Natural killer cell (primary cell): ENCODE results near the gene PGAM4. TPM values are rescaled to one million over a fixed set of nuclear protein-coding genes. Genes with fewer than 3 reads are reported as not detected.

ENCODE experiments used
- ATAC-seq, 3 donors: fragments of 150-1000 bp in 2 of 3; fragments of 200-7000 bp in 1 of 3; cut with Tn5 transposase; 1 replicate in 1 of 3; 2 replicates in 2 of 3; pipeline ENCODE4 v1.10.0; 2021; ENCODE audit warnings: mild to moderate bottlenecking in 2 of 3, moderate library complexity in 2 of 3
- DNase-seq, 2 donors: peaks; one replicate each; pipeline versions ENCODE4 v3.0.0 to v3.0.0-alpha.2; 2013 to 2021; ENCODE audit warnings: mixed read lengths in 1 of 2
- H3K27ac ChIP-seq: one replicate; pipeline ENCODE4 v1.5.1; 2013; ENCODE audit warnings: mild to moderate bottlenecking, low read length
- H3K27me3 ChIP-seq: one replicate; pipeline ENCODE4 v1.6.1; 2013; ENCODE audit warnings: low read length; ENCODE audit not compliant: control insufficient read depth, insufficient read depth
- H3K36me3 ChIP-seq: one replicate; pipeline ENCODE4 v1.6.1; 2013; ENCODE audit warnings: low read length; ENCODE audit not compliant: control insufficient read depth, insufficient read depth
- H3K4me1 ChIP-seq: one replicate; pipeline ENCODE4 v1.6.1; 2013; ENCODE audit warnings: low read length; ENCODE audit not compliant: control insufficient read depth, insufficient read depth
- H3K4me3 ChIP-seq: one replicate; pipeline ENCODE4 v1.5.1; 2013; ENCODE audit warnings: low read length
- H3K9me3 ChIP-seq: one replicate; pipeline ENCODE4 v1.6.1; 2013; ENCODE audit warnings: low read length; ENCODE audit not compliant: control insufficient read depth, insufficient read depth
- H3K27ac Mint-ChIP-seq, 2 donors: one replicate each; pipeline ENCODE4 v1.8.0; 2022; ENCODE audit warnings: mild to moderate bottlenecking in 2 of 2, mixed read lengths in 2 of 2, moderate library complexity in 1 of 2
- H3K27me3 Mint-ChIP-seq, 2 donors: one replicate each; pipeline ENCODE4 v1.8.0; 2022; ENCODE audit warnings: low read depth in 2 of 2, mixed read lengths in 2 of 2
- H3K36me3 Mint-ChIP-seq: one replicate; pipeline ENCODE4 v1.8.0; 2022; ENCODE audit warnings: mixed read lengths
- H3K4me1 Mint-ChIP-seq, 2 donors: one replicate each; pipeline ENCODE4 v1.8.0; 2022; ENCODE audit warnings: mixed read lengths in 2 of 2
- H3K4me3 Mint-ChIP-seq: one replicate; pipeline ENCODE4 v1.8.0; 2022; ENCODE audit warnings: mild to moderate bottlenecking, moderate library complexity, mixed read lengths
- H3K9me3 Mint-ChIP-seq, 2 donors: one replicate each; pipeline ENCODE4 v1.8.0; 2022; ENCODE audit warnings: mixed read lengths in 2 of 2
- WGBS: methylation state at CpG from one replicate; pipeline ENCODE4 v1.1.7; 2013; ENCODE audit warnings: missing lambda C conversion rate; ENCODE audit not compliant: insufficient coverage; 5-methylcytosine and 5-hydroxymethylcytosine counted together
- intact Hi-C: fragments of 100-400 bp; cut with micrococcal nuclease; formaldehyde crosslinking; loops from one replicate; pipeline ENCODE4 v1.14.2; 2022
- total RNA-seq, 4 donors: library from RNA; stranded (reverse); fragments of 120-200 nt in 1 of 4; gene quantifications; one replicate each; pipeline versions ENCODE4 v1.2.3 to v1.2.4, GENCODE V29; 2013 to 2022
- TF ChIP-seq, protein P1 (sequence below): fragments of 200-600 bp; IDR thresholded peaks from one replicate; pipeline ENCODE4 v1.8.0; 2022; ENCODE audit warnings: antibody characterized with exemption

PGAM4 gene
- total RNA-seq, 3 donors from 2014 or later (not counting 1 experiment from before 2014, with no cell fraction given) = not detected

DNA sequence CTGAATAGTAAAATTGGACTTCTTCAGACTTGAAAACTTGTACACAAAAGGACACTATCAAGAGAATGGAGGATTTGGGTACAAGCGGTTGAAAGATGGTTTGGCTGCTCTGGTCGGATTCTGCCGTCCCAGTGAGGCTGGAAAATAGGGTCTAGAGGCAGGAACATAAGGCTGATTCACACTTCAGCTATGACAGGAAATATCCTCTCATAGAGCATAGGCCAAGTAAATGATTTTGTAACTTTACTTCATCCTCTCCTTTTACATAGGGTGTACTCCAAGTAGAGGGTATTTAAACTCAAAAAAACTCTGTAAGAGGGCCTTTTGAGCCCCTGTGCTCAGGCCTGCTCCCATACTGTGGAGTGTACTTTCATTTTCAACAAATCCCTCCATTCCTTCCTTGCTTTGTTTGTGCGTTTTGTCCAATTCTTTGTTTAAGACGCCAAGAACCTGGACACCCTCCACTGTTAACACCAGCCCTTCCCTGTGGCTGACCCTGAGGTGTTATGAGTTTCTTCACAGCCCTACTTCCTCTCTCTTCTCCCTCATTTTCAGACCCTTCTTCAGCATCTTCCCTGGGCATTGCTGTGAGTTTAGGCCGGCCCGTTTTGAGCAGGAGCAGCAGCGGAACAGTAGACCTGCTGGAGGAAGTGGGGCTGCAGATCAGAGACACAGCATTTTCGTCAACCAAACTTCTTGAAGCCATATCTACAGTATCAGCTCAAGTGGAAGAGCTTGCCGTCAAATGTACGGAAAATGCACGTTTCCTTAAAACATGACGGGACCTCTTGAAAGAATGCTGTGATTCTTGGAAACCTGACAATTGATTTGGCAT lies 7.2 kb downstream of the PGAM4 start:
- WGBS = 78% methylated on average over 8 of the region's 13 CpGs
- H3K9me3 ChIP-seq = no peaks in the 10 kb centered on the region
- peak in 1 of 2 donors; percentile 39 for DNase-seq
- Mint-ChIP-seq H3K27ac (peak overlapping the region; percentile 84 to 94), H3K4me3 (peak overlapping the region; percentile 74), H3K4me1 (peaks cover 38 to 42% of the 10 kb centered on the region in 2 donors), H3K27me3 (no peaks in the 10 kb centered on the region), H3K36me3 (no peaks in the 10 kb centered on the region), H3K9me3 (no peaks in the 10 kb centered on the region)
- H3K36me3 ChIP-seq = no peaks in the 10 kb centered on the region
- ATAC-seq = peak in 2 of 3 donors; percentile 44 to 55
- H3K27ac ChIP-seq = no peak overlapping the region
- H3K4me1 ChIP-seq = peaks cover 7% of the 10 kb centered on the region
- no peaks in the 10 kb centered on the region for H3K27me3 ChIP-seq
- no peak overlapping the region for H3K4me3 ChIP-seq
- TF ChIP-seq, protein P1, sequence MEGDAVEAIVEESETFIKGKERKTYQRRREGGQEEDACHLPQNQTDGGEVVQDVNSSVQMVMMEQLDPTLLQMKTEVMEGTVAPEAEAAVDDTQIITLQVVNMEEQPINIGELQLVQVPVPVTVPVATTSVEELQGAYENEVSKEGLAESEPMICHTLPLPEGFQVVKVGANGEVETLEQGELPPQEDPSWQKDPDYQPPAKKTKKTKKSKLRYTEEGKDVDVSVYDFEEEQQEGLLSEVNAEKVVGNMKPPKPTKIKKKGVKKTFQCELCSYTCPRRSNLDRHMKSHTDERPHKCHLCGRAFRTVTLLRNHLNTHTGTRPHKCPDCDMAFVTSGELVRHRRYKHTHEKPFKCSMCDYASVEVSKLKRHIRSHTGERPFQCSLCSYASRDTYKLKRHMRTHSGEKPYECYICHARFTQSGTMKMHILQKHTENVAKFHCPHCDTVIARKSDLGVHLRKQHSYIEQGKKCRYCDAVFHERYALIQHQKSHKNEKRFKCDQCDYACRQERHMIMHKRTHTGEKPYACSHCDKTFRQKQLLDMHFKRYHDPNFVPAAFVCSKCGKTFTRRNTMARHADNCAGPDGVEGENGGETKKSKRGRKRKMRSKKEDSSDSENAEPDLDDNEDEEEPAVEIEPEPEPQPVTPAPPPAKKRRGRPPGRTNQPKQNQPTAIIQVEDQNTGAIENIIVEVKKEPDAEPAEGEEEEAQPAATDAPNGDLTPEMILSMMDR = no peak
- intact Hi-C loops = no loop called here

DNA sequence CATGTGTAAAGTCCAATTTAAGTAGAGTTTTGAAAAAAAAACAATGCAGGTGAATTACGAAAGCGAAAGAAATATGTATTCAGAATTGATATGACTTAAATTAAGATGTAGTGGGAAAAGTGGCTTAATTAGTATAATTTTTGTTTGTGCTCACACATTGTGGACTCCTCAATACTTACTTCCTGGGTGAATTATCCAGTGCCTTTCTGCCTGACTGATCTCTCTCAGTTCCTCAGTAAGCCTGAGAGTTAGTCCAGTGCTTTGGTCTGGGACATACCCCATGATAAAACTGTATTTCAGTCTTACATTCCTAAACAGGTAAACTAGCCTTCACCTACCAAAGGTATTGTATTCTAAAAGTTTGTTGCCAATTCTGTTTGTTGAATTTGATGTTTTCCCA lies 8.4 kb downstream of the PGAM4 start:
- Histone ChIP-seq H3K27me3 (no peaks in the 10 kb centered on the region), H3K27ac (no peak overlapping the region), H3K4me1 (peaks cover 10% of the 10 kb centered on the region), H3K4me3 (no peak overlapping the region), H3K36me3 (no peaks in the 10 kb centered on the region), H3K9me3 (no peaks in the 10 kb centered on the region)
- whole genome bisulfite sequencing = 100% methylated on average over 1 of the region's 2 CpGs
- Mint-ChIP-seq H3K9me3 (peaks cover 0 to 2% of the 10 kb centered on the region in 2 donors), H3K36me3 (no peaks in the 10 kb centered on the region), H3K4me3 (no peak overlapping the region), H3K27me3 (no peaks in the 10 kb centered on the region), H3K27ac (peak overlapping the region in 1 of 2 donors; percentile 4), H3K4me1 (peaks cover 42 to 46% of the 10 kb centered on the region in 2 donors)
- intact Hi-C loops = no loop called here
- TF ChIP-seq, protein P1 = no peak
- no peak for DNase-seq
- no peak for ATAC-seq

DNA sequence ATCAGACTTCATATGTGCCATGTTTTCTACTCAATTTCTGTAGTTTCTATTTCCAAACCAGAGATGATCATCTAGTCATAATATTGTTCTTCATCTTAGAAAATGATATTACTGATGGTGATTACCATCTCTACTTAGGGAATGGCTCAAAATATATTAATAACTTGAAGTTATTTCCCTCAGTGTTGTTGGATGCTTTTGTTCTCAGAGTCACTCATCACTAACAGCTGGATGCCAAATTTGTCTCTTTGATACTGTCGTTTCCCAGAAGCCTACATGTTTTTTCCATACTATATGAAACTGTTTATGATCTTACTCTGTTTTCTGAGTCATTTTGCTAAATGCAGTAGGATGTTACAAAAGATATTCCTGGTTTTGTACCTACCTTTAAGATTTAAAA lies 8.9 kb downstream of the PGAM4 start:
- H3K9me3 ChIP-seq = no peaks in the 10 kb centered on the region
- DNase-seq = no peak
- Mint-ChIP-seq H3K27ac (peak overlapping the region in 1 of 2 donors; percentile 4), H3K9me3 (peaks cover 0 to 2% of the 10 kb centered on the region in 2 donors), H3K36me3 (no peaks in the 10 kb centered on the region), H3K4me1 (peaks cover 45 to 46% of the 10 kb centered on the region in 2 donors), H3K27me3 (no peaks in the 10 kb centered on the region), H3K4me3 (no peak overlapping the region)
- no peaks in the 10 kb centered on the region for H3K27me3 ChIP-seq
- no peak for ATAC-seq
- no peak overlapping the region for H3K27ac ChIP-seq
- WGBS = no CpG with 5 or more reads among the region's 1 CpG
- TF ChIP-seq, protein P1 = no peak
- no peaks in the 10 kb centered on the region for H3K36me3 ChIP-seq
- intact Hi-C loops = no loop called here
- H3K4me1 ChIP-seq = peaks cover 10% of the 10 kb centered on the region
- no peak overlapping the region for H3K4me3 ChIP-seq
